BE2C (cell line): ENCODE results near the gene ADGRG2.
A peak's percentile ranks its signal among the peaks of the same experiment; 100 is the strongest.

Experiments
- DNase-seq: peaks from one replicate; pipeline ENCODE4 v3.0.0-alpha.2; 2020
- H3K27me3 ChIP-seq: fragments of 250-450 bp; sonication (Bioruptor Pico); 2 replicates; pipeline ENCODE4 v1.5.1; 2020; ENCODE audit warnings: mild to moderate bottlenecking
- H3K36me3 ChIP-seq: fragments of 250-450 bp; sonication (Bioruptor Pico); 2 replicates; pipeline ENCODE4 v1.5.1; 2020; ENCODE audit warnings: mild to moderate bottlenecking
- H3K4me1 ChIP-seq: fragments of 250-450 bp; sonication (Bioruptor Pico); 2 replicates; pipeline ENCODE4 v1.5.1; 2020
- H3K4me3 ChIP-seq: 2 replicates; pipeline ENCODE4 v1.5.1; 2011; ENCODE audit warnings: low read depth, low read length
- H3K9me3 ChIP-seq: fragments of 250-450 bp; sonication (Bioruptor Pico); 2 replicates; pipeline ENCODE4 v1.5.1; 2020
- TF ChIP-seq, protein P1 (sequence below): IDR thresholded peaks from 2 replicates; pipeline ENCODE4 v1.5.1; 2012; ENCODE audit warnings: mild to moderate bottlenecking, low read depth, low read length

The ADGRG2 gene

DNA sequence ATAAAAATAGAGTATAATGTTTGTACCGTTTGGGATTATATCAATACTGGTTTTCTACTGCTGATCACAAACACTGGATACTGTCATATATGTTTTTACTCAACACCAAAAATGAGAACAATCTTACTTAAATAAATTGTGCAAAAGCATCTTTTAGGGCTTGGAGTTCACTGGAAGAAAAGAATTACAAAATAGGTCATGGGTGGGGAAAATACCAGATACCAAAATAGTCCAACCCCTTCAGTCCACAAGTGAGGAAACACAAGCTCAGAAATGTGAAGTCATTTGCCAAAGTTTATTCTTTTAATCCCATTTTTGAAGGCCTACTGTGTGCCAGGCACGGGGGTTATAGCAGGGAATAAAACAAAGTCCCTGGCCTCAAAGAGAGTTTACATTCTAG, 64.4 kb downstream of the ADGRG2 start:
- Histone ChIP-seq H3K27me3 (no peaks in the 10 kb centered on the region), H3K36me3 (no peaks in the 10 kb centered on the region), H3K9me3 (no peaks in the 10 kb centered on the region), H3K4me1 (no peaks in the 10 kb centered on the region), H3K4me3 (no peak overlapping the region)
- DNase-seq, result no peak
- TF ChIP-seq, protein P1, sequence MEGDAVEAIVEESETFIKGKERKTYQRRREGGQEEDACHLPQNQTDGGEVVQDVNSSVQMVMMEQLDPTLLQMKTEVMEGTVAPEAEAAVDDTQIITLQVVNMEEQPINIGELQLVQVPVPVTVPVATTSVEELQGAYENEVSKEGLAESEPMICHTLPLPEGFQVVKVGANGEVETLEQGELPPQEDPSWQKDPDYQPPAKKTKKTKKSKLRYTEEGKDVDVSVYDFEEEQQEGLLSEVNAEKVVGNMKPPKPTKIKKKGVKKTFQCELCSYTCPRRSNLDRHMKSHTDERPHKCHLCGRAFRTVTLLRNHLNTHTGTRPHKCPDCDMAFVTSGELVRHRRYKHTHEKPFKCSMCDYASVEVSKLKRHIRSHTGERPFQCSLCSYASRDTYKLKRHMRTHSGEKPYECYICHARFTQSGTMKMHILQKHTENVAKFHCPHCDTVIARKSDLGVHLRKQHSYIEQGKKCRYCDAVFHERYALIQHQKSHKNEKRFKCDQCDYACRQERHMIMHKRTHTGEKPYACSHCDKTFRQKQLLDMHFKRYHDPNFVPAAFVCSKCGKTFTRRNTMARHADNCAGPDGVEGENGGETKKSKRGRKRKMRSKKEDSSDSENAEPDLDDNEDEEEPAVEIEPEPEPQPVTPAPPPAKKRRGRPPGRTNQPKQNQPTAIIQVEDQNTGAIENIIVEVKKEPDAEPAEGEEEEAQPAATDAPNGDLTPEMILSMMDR, result no peak

DNA sequence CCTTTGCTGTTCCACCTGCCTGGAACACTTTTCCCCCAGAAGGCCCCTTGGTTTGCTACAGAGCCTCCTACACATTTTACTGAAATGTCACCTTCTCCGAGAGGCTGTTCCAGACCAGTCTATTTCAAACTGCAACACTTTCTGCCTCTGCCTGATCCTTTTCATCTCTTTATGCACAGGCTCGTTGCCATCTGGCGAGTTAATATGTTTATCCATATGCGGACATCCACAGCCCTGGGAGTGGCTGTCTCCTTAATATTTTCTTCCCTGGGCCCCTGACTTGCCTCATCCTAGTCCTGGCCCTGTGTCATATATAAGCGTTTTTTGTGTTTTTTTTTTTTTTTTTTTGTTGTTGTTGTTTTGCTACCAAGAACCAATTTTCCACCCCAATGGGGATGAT, 73.2 kb downstream of the ADGRG2 start:
- Histone ChIP-seq H3K36me3 (no peaks in the 10 kb centered on the region), H3K27me3 (no peaks in the 10 kb centered on the region), H3K4me3 (no peak overlapping the region), H3K9me3 (no peaks in the 10 kb centered on the region), H3K4me1 (no peaks in the 10 kb centered on the region)
- TF ChIP-seq, protein P1, result no peak
- no peak for DNase-seq

DNA sequence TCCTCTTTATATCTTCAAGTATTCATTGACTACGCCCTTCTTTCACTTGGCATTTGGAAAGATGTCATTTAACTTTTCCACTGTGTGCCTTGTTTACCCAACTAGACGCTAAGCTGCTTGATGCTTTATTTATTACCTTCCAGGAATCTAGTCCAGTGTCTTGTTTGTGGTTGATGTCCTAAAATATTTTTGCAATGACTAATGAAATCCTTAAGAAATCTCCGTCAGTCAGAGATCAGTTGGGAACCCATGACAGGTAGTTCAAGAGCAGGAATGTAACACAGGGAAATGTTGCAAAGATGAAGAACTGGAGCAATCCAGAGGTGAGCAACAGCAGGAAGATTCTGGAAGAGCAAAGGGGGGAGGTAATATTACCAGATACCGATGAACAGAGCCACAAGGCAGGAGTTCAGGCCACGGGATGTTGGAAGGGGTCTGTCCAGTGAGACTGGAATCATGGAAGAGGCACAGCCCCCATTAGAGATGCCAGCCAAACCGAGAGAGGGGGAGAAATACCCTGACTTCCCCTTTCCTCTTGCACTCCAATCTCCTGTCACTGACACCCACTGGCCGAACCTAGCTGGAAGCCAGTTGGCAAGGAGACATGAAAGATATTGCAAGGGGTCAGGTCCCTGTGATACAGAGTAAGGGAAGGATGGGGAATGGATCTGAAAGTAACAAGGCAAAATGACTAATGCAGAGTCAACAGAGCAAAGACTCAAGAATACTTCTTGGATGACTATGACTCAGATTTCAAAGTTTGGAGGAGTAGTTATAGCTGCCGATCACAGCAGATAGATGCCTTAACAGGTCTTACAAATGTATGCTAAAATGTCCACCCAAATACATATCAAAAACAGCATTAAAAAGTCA, 75.7 kb downstream of the ADGRG2 start:
- H3K27me3 ChIP-seq, result no peaks in the 10 kb centered on the region
- no peak overlapping the region for H3K4me3 ChIP-seq
- no peaks in the 10 kb centered on the region for H3K4me1 ChIP-seq
- no peaks in the 10 kb centered on the region for H3K36me3 ChIP-seq
- DNase-seq, result no peak
- no peaks in the 10 kb centered on the region for H3K9me3 ChIP-seq
- TF ChIP-seq, protein P1, result no peak

DNA sequence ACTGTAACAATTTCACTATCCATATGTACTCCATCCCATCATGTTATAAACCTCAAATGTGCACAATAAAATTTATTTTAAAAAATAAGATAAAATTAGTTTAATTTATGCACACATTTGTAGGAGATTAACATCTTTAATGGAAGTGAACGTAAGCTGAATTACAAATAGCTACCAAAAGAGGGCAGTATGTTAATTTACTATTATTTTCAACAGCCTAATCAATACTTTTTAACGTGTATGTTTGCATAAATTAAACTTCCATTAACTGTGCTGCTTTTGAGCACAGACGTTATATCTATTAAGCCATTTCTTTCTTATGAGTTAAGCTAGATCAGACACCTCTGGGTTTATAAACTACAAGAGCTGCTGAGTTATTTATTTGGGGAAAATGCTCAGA, 81.9 kb downstream of the ADGRG2 start:
- Histone ChIP-seq H3K4me1 (no peaks in the 10 kb centered on the region), H3K9me3 (no peaks in the 10 kb centered on the region), H3K4me3 (no peak overlapping the region), H3K36me3 (no peaks in the 10 kb centered on the region), H3K27me3 (no peaks in the 10 kb centered on the region)
- TF ChIP-seq, protein P1, result peak; percentile 28; the same call in 1 of the 2 replicates
- no peak for DNase-seq

DNA sequence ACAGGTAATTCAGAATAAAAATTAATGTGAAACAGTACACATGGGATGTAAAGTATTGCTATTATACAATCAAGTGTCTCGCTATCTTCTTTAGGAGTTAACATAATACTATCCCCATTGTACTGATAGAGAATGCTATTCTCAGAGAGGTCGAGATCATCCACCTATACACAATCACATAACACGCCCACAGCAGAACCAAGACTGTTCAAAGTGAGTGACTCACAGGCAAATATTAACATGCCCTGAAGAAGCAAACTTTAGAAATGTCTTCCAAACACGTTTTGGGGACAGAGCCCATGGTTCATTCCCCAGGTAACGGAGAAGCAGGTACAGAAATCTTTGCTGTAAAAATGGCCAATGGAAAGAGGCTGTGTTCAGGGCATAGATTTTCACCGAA, 88.2 kb downstream of the ADGRG2 start:
- DNase-seq, result no peak
- H3K27me3 ChIP-seq, result no peaks in the 10 kb centered on the region
- H3K4me3 ChIP-seq, result no peak overlapping the region
- H3K36me3 ChIP-seq, result no peaks in the 10 kb centered on the region
- no peaks in the 10 kb centered on the region for H3K4me1 ChIP-seq
- TF ChIP-seq, protein P1, result no peak
- no peaks in the 10 kb centered on the region for H3K9me3 ChIP-seq

DNA sequence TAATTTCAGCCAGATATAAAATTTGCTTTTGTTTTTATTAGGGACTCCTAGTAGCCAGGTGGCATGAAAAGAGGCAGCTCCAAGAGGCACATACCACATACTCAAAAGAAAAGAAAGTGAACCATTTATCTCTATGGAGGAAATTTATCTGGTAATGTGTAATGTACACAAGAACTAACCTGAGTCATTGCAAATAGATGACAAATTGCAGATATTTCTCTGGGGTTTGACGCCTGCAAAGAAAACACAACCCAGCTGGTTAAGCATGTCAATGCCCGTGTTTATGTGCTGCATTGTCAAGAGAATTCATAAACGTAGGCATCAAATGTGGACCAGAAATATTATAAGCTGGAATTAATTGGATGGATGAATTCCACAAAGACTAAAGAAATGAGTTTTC, 91.5 kb downstream of the ADGRG2 start:
- Histone ChIP-seq H3K9me3 (no peaks in the 10 kb centered on the region), H3K4me3 (no peak overlapping the region), H3K4me1 (no peaks in the 10 kb centered on the region), H3K36me3 (no peaks in the 10 kb centered on the region), H3K27me3 (no peaks in the 10 kb centered on the region)
- DNase-seq, result no peak
- TF ChIP-seq, protein P1, result no peak
